Activated naive CD4-positive, alpha-beta T cell treated with anti-CD3 and anti-CD28 coated beads, Interleukin-2, amount 50 U/mL, for 72 hours (primary cell): ENCODE measurements around the gene CD180. TPM values are rescaled to one million over a fixed set of nuclear protein-coding genes. Genes with fewer than 3 reads are reported as not detected.

Experiments used
- ATAC-seq, 2 donors: fragments of 150-1000 bp; cut with Tn5 transposase; 2 replicates each; pipeline ENCODE4 v1.10.0; 2021; ENCODE audit warnings: mild to moderate bottlenecking in 2 of 2, moderate library complexity in 2 of 2
- DNase-seq, 2 donors: peaks; one replicate each; pipeline ENCODE4 v3.0.0; 2021 to 2022; ENCODE audit warnings: low spot score in 2 of 2
- H3K27ac Mint-ChIP-seq, 2 donors: one replicate each; pipeline ENCODE4 v1.8.0; 2022; ENCODE audit warnings: mild to moderate bottlenecking in 2 of 2, mixed read lengths in 2 of 2
- H3K36me3 Mint-ChIP-seq, 2 donors: one replicate each; pipeline ENCODE4 v1.8.0; 2022; ENCODE audit warnings: mixed read lengths in 2 of 2
- H3K9me3 Mint-ChIP-seq, 2 donors: one replicate each; pipeline ENCODE4 v1.8.0; 2022; ENCODE audit warnings: mixed read lengths in 2 of 2
- total RNA-seq, 2 donors: library from RNA; stranded (reverse); gene quantifications; one replicate each; pipeline ENCODE4 v1.2.3, GENCODE V29; 2022

CD180 gene
- total RNA-seq, 2 donors from 2014 or later: not detected

- ATAC-seq (peak in 1 of 2 donors; percentile 32), DNase-seq (no peak)
- H3K9me3 Mint-ChIP-seq: no peaks in the 10 kb centered on the region
- peak overlapping the region in 1 of 2 donors; percentile 36 for H3K27ac Mint-ChIP-seq
- peaks cover 11 to 28% of the 10 kb centered on the region in 2 donors for H3K36me3 Mint-ChIP-seq
These were observed 36.3 kb downstream of the CD180 start for GRCh38 chr5:67160272-67160671.

- ATAC-seq: peak; percentile 52 to 53
- no peak overlapping the region for H3K27ac Mint-ChIP-seq
- peak in 1 of 2 donors; percentile 47 for DNase-seq
- H3K9me3 Mint-ChIP-seq: no peaks in the 10 kb centered on the region
- no peaks in the 10 kb centered on the region for H3K36me3 Mint-ChIP-seq
These were observed 39.5 kb downstream of the CD180 start for GRCh38 chr5:67156976-67157583.

- ATAC-seq (no peak), DNase-seq (no peak)
- H3K27ac Mint-ChIP-seq: peak overlapping the region in 1 of 2 donors; percentile 50
- peaks cover 7 to 14% of the 10 kb centered on the region in 2 donors for H3K36me3 Mint-ChIP-seq
- no peaks in the 10 kb centered on the region for H3K9me3 Mint-ChIP-seq
These were observed 41.9 kb downstream of the CD180 start for GRCh38 chr5:67154556-67155206.

GRCh38 chr5:67153292-67153691, 43.3 kb downstream of the CD180 start:
- Mint-ChIP-seq H3K36me3 (peaks cover 7 to 25% of the 10 kb centered on the region in 2 donors), H3K27ac (peak overlapping the region in 1 of 2 donors; percentile 52), H3K9me3 (no peaks in the 10 kb centered on the region)
- DNase-seq (no peak), ATAC-seq (no peak)

GRCh38 chr5:67152400-67152799, 44.2 kb downstream of the CD180 start:
- Mint-ChIP-seq H3K9me3 (no peaks in the 10 kb centered on the region), H3K27ac (no peak overlapping the region), H3K36me3 (peaks cover 7 to 25% of the 10 kb centered on the region in 2 donors)
- no peak for ATAC-seq
- DNase-seq: no peak

- H3K9me3 Mint-ChIP-seq: no peaks in the 10 kb centered on the region
- DNase-seq: no peak
- ATAC-seq: no peak
- peaks cover 7 to 30% of the 10 kb centered on the region in 2 donors for H3K36me3 Mint-ChIP-seq
- H3K27ac Mint-ChIP-seq: no peak overlapping the region
These were observed 46.6 kb downstream of the CD180 start for GRCh38 chr5:67149951-67150523.

- peaks cover 7 to 30% of the 10 kb centered on the region in 2 donors for H3K36me3 Mint-ChIP-seq
- ATAC-seq: no peak
- DNase-seq: no peak
- no peaks in the 10 kb centered on the region for H3K9me3 Mint-ChIP-seq
- no peak overlapping the region for H3K27ac Mint-ChIP-seq
These were observed 47.3 kb downstream of the CD180 start for GRCh38 chr5:67149057-67149950.

GRCh38 chr5:67147760-67148159, 48.8 kb downstream of the CD180 start:
- DNase-seq (no peak), ATAC-seq (peak in 1 of 2 donors; percentile 95)
- no peaks in the 10 kb centered on the region for H3K9me3 Mint-ChIP-seq
- peaks cover 8 to 30% of the 10 kb centered on the region in 2 donors for H3K36me3 Mint-ChIP-seq
- peak overlapping the region in 1 of 2 donors; percentile 12 for H3K27ac Mint-ChIP-seq

GRCh38 chr5:67146981-67147380, 49.6 kb downstream of the CD180 start:
- Mint-ChIP-seq H3K27ac (peak overlapping the region in 1 of 2 donors; percentile 12), H3K9me3 (no peaks in the 10 kb centered on the region), H3K36me3 (peaks cover 16 to 30% of the 10 kb centered on the region in 2 donors)
- ATAC-seq (no peak), DNase-seq (no peak)

GRCh38 chr5:67146574-67146973, 50.0 kb downstream of the CD180 start:
- Mint-ChIP-seq H3K27ac (no peak overlapping the region), H3K36me3 (peaks cover 18 to 30% of the 10 kb centered on the region in 2 donors), H3K9me3 (no peaks in the 10 kb centered on the region)
- ATAC-seq (no peak), DNase-seq (no peak)

GRCh38 chr5:67144183-67144639, 52.4 kb downstream of the CD180 start:
- no peak for ATAC-seq
- Mint-ChIP-seq H3K27ac (no peak overlapping the region), H3K36me3 (peaks cover 12% of the 10 kb centered on the region in 2 donors), H3K9me3 (no peaks in the 10 kb centered on the region)
- no peak for DNase-seq

GRCh38 chr5:67143549-67143948, 53.0 kb downstream of the CD180 start:
- DNase-seq (no peak), ATAC-seq (no peak)
- peaks cover 6 to 12% of the 10 kb centered on the region in 2 donors for H3K36me3 Mint-ChIP-seq
- no peaks in the 10 kb centered on the region for H3K9me3 Mint-ChIP-seq
- H3K27ac Mint-ChIP-seq: peak overlapping the region in 1 of 2 donors; percentile 82

GRCh38 chr5:67142816-67143215, 53.8 kb downstream of the CD180 start:
- no peak overlapping the region for H3K27ac Mint-ChIP-seq
- no peak for DNase-seq
- H3K36me3 Mint-ChIP-seq: peaks cover 5 to 12% of the 10 kb centered on the region in 2 donors
- no peaks in the 10 kb centered on the region for H3K9me3 Mint-ChIP-seq
- ATAC-seq: no peak

GRCh38 chr5:67141644-67142043, 55.0 kb downstream of the CD180 start:
- Mint-ChIP-seq H3K9me3 (no peaks in the 10 kb centered on the region), H3K27ac (no peak overlapping the region), H3K36me3 (peaks cover 5 to 12% of the 10 kb centered on the region in 2 donors)
- no peak for ATAC-seq
- no peak for DNase-seq

- Mint-ChIP-seq H3K36me3 (peaks cover 3 to 12% of the 10 kb centered on the region in 2 donors), H3K9me3 (no peaks in the 10 kb centered on the region), H3K27ac (no peak overlapping the region)
- ATAC-seq: no peak
- no peak for DNase-seq
These were observed 56.2 kb downstream of the CD180 start for GRCh38 chr5:67140413-67140812.

- DNase-seq (no peak), ATAC-seq (no peak)
- Mint-ChIP-seq H3K9me3 (no peaks in the 10 kb centered on the region), H3K36me3 (peaks cover 0 to 17% of the 10 kb centered on the region in 2 donors), H3K27ac (peak overlapping the region in 1 of 2 donors; percentile 55)
These were observed 57.6 kb downstream of the CD180 start for GRCh38 chr5:67139030-67139429.
